T-helper 9 cell (primary cell): ENCODE data around the gene PTPRD.

Experiments
- DNase-seq: peaks from one replicate; pipeline ENCODE4 v3.0.0-alpha.2; 2020

The PTPRD gene

GRCh38 chr9:8268216-8268878, 2344.5 kb downstream of the PTPRD start:
- no peak for DNase-seq

- DNase-seq = no peak
Observed at GRCh38 chr9:8267636-8268035, 2345.2 kb downstream of the PTPRD start.

GRCh38 chr9:8266861-8267260, 2345.9 kb downstream of the PTPRD start:
- no peak for DNase-seq

- no peak for DNase-seq
Observed at GRCh38 chr9:8265281-8265680, 2347.5 kb downstream of the PTPRD start.
